Daoy (cell line): Measurements from ENCODE around the gene TH. TPM values are rescaled to one million over a fixed set of nuclear protein-coding genes. Genes with fewer than 3 reads are reported as not detected.

Experiments
- total RNA-seq: library from RNA; depleted of rRNA; stranded (reverse); fragments of >200 nt; shearing (Covaris generic); gene quantifications from 2 replicates; pipeline ENCODE4 v1.2.3, GENCODE V29; 2014; rRNA removed

TH gene
- total RNA-seq, 1 experiment from 2014 or later = not detected

Other genes with a start within 250 kb of the TH start
- gene MRPL23, start 224.5 kb downstream of the TH start, total RNA-seq = 165 and 168 TPM in 2 replicates
- gene H19, start 174.0 kb downstream of the TH start, total RNA-seq = 0.06 TPM in 1 of 2 replicates, not detected in the other
- 0.29 and 0.45 TPM in 2 replicates for gene IGF2, start 32.4 kb downstream of the TH start, total RNA-seq
- gene INS, start 10.6 kb downstream of the TH start, total RNA-seq = not detected in 2 replicates
- gene ASCL2, start 98.8 kb upstream of the TH start, total RNA-seq = not detected in 2 replicates
- gene C11orf21, start 130.1 kb upstream of the TH start, total RNA-seq = 0.11 and 0.57 TPM in 2 replicates
- not detected in 2 replicates for gene TSPAN32, start 130.2 kb upstream of the TH start, total RNA-seq
- gene CD81, start 205.5 kb upstream of the TH start, total RNA-seq = 62.0 and 67.5 TPM in 2 replicates
- 50.1 and 73.7 TPM in 2 replicates for gene TSSC4, start 228.9 kb upstream of the TH start, total RNA-seq